NCI-H1417 (cell line): ENCODE results near the gene NUB1.

Source experiments
- DNase-seq, 3 experiments: peaks; one replicate each; lab custom pipeline; 2025; lab: John Stamatoyannopoulos, UW

Gene NUB1

GRCh38 chr7:151405588-151405987 is 64.0 kb downstream of the NUB1 start:
- DNase-seq = no peak

- DNase-seq = no peak
Measured at GRCh38 chr7:151406051-151406875, 64.7 kb downstream of the NUB1 start.

- DNase-seq = no peak
Measured at GRCh38 chr7:151406886-151407583, 65.4 kb downstream of the NUB1 start.

- DNase-seq = no peak
Measured at GRCh38 chr7:151408498-151408838, 66.9 kb downstream of the NUB1 start.

- peak in 2 of 3 experiments; percentile 43 to 44 for DNase-seq
Measured at GRCh38 chr7:151408839-151409666, 67.4 kb downstream of the NUB1 start.

GRCh38 chr7:151409667-151410404 is 68.2 kb downstream of the NUB1 start, which contains the start of gene WDR86:
WDR86 (minus strand) TSS chr7:151410038; CDS start chr7:151409589, 449 bp downstream.
- peak in 2 of 3 experiments; percentile 54 to 61 for DNase-seq

- DNase-seq = peak in 2 of 3 experiments; percentile 53 to 58
Measured at GRCh38 chr7:151410405-151411390, 69.1 kb downstream of the NUB1 start.

GRCh38 chr7:151411551-151411950 is 69.9 kb downstream of the NUB1 start:
- peak in 2 of 3 experiments; percentile 17 to 22 for DNase-seq

GRCh38 chr7:151412318-151412717 is 70.7 kb downstream of the NUB1 start:
- DNase-seq = no peak

GRCh38 chr7:151413241-151413640 is 71.6 kb downstream of the NUB1 start:
- DNase-seq = no peak

- DNase-seq = peak in 1 of 3 experiments; percentile 9
Measured at GRCh38 chr7:151415375-151416105, 73.9 kb downstream of the NUB1 start.

- DNase-seq = no peak
Measured at GRCh38 chr7:151416112-151416940, 74.7 kb downstream of the NUB1 start.

- peak in 2 of 3 experiments; percentile 10 to 32 for DNase-seq
Measured at GRCh38 chr7:151416941-151417315, 75.3 kb downstream of the NUB1 start.

GRCh38 chr7:151420144-151420543 is 78.5 kb downstream of the NUB1 start:
- no peak for DNase-seq

GRCh38 chr7:151422212-151422611 is 80.6 kb downstream of the NUB1 start:
- DNase-seq = no peak

GRCh38 chr7:151423226-151423625 is 81.6 kb downstream of the NUB1 start:
- DNase-seq = no peak

GRCh38 chr7:151423936-151424335 is 82.3 kb downstream of the NUB1 start:
- DNase-seq = no peak

GRCh38 chr7:151424799-151425198 is 83.2 kb downstream of the NUB1 start:
- DNase-seq = no peak
